ENCODE measurements around the gene ANKRD24.
"Not testable (repeated sequence)": the region's sequence is repeated elsewhere in the genome, so short reads cannot be mapped to it uniquely, and the experiment has no call there.

ANKRD24 gene

GRCh38 chr19:4174213-4174894 is 8.1 kb upstream of the ANKRD24 start:
- no peak for DNase-seq

GRCh38 chr19:4174895-4175668 is 7.4 kb upstream of the ANKRD24 start:
- no peak for DNase-seq

GRCh38 chr19:4175669-4175931 is 6.9 kb upstream of the ANKRD24 start:
- no peak for DNase-seq

GRCh38 chr19:4177146-4177545 is 5.3 kb upstream of the ANKRD24 start:
- no peak for DNase-seq

GRCh38 chr19:4178990-4179389 is 3.5 kb upstream of the ANKRD24 start:
- DNase-seq = no peak

GRCh38 chr19:4181053-4181508 is 1.4 kb upstream of the ANKRD24 start:
- no peak for DNase-seq

GRCh38 chr19:4183967-4184717 is 1.7 kb downstream of the ANKRD24 start:
- no peak for DNase-seq

GRCh38 chr19:4184718-4185352 is 2.3 kb downstream of the ANKRD24 start:
- DNase-seq = no peak

- no peak for DNase-seq
These were observed 3.1 kb downstream of the ANKRD24 start for GRCh38 chr19:4185413-4186086.

- DNase-seq = no peak
These were observed 3.9 kb downstream of the ANKRD24 start for GRCh38 chr19:4186087-4186993.

- DNase-seq = no peak
These were observed 5.0 kb downstream of the ANKRD24 start for GRCh38 chr19:4187313-4188122.

GRCh38 chr19:4189641-4190040 is 7.2 kb downstream of the ANKRD24 start:
- DNase-seq = no peak

GRCh38 chr19:4192537-4192936 is 10.0 kb downstream of the ANKRD24 start:
- DNase-seq = not testable (repeated sequence)

GRCh38 chr19:4194353-4194752 is 11.9 kb downstream of the ANKRD24 start:
- no peak for DNase-seq

- no peak for DNase-seq
These were observed 13.5 kb downstream of the ANKRD24 start for GRCh38 chr19:4196009-4196408.

- DNase-seq = no peak
These were observed 14.2 kb downstream of the ANKRD24 start for GRCh38 chr19:4196587-4197148.

- no peak for DNase-seq
These were observed 14.7 kb downstream of the ANKRD24 start for GRCh38 chr19:4197228-4197624.

- no peak for DNase-seq
These were observed 15.4 kb downstream of the ANKRD24 start for GRCh38 chr19:4197625-4198466.

GRCh38 chr19:4198467-4199126 is 16.1 kb downstream of the ANKRD24 start:
- DNase-seq = no peak

Data from cortex of kidney (tissue), 1 donor.